Pancreas (tissue), 10 donors: Measurements from ENCODE around the gene MS4A2. TPM values are rescaled to one million over a fixed set of nuclear protein-coding genes. Genes with fewer than 3 reads are reported as not detected.

Source experiments
- ATAC-seq, 4 donors: fragments of 200-7000 bp; cut with Tn5 transposase; one replicate each; pipeline versions ENCODE4 v1.8.0 to v1.9.1; 2020; ENCODE audit warnings: mild to moderate bottlenecking in 4 of 4, moderate library complexity in 4 of 4
- DNase-seq, 6 donors: peaks; one replicate each; pipeline ENCODE4 v3.0.0-alpha.2; 2020
- FAIRE-seq: peaks from 2 replicates; lab custom pipeline; 2012; peaks lifted over from hg19 to GRCh38; lab: Jason Lieb, UNC
- H3K27ac ChIP-seq, 4 donors: fragments of 200-600 bp; sonication (generic); 1 replicate in 3 of 4; 2 replicates in 1 of 4; pipeline versions ENCODE4 v1.5.0 to v1.8.0; 2020
- H3K27me3 ChIP-seq, 4 donors: fragments of 200-600 bp; one replicate each; pipeline ENCODE4 v1.8.0; 2021
- H3K36me3 ChIP-seq, 3 donors: fragments of 200-600 bp; sonication (generic) in 1 of 3; one replicate each; pipeline versions ENCODE4 v1.5.0 to v1.8.0; 2020 to 2021
- H3K4me1 ChIP-seq, 3 donors: fragments of 200-600 bp; one replicate each; pipeline ENCODE4 v1.8.0; 2021
- H3K4me3 ChIP-seq, 4 donors: fragments of 200-600 bp; sonication (generic) in 2 of 4; one replicate each; pipeline versions ENCODE4 v1.5.0 to v1.8.0; 2020 to 2021
- H3K9me3 ChIP-seq, 4 donors: fragments of 200-600 bp; one replicate each; pipeline ENCODE4 v1.8.0; 2021
- WGBS, 2 donors: extraction: QIAGEN DNeasy Blood & Tissue Kit; methylation state at CpG; one replicate each; pipeline ENCODE4 v1.1.7; 2013; 5-methylcytosine and 5-hydroxymethylcytosine counted together
- intact Hi-C, 3 donors: fragments of 100-400 bp; cut with DNase I; formaldehyde crosslinking; loops; one replicate each; pipeline versions ENCODE4 v1.11.1 to v1.14.2; 2022
- polyA plus RNA-seq, 2 donors: library from polyadenylated mRNA; stranded (reverse); fragments of 200-250 nt; gene quantifications; one replicate each; pipeline ENCODE4 v1.2.3, GENCODE V29; 2013
- total RNA-seq, 6 donors: library from RNA; stranded (reverse); fragmentation: NEBNext Ultra II Directional in 4 of 6; extraction: Animal tissue kit (Norgen Biotek cat#: 25700) in 4 of 6; gene quantifications; one replicate each; pipeline versions ENCODE4 v1.2.1 to v1.2.4, GENCODE V29; 2021 to 2023
- TF ChIP-seq, protein P1 (sequence below), 4 donors: fragments of 200-600 bp; sonication (generic) in 3 of 4; IDR thresholded peaks; one replicate each; pipeline versions ENCODE4 v1.5.0 to v1.8.0; 2021; ENCODE audit warnings: antibody characterized with exemption in 4 of 4
- donor health status: healthy with polysubstance abuse.
- donor health status: DM: no; HTN: no; CAD: no; lungs with moderate emphysema.
- donor health status: DM: no; HTN: no; CAD: no.
- donor health status: control.
- donor health status: control.
- donor health status: Bipolar disorder and iron deficiency.
- donor health status: DM: yes; HTN: yes; CAD: no.
- donor health status: DM: no; HTN: no; CAD: no.
- donor health status: DM: no; HTN: no; CAD: no.
- donor health status: DM: yes; HTN: yes; CAD: no.

MS4A2 gene
- total and polyA plus RNA-seq, 8 donors: 0.04 to 0.93 (median 0.35) TPM; not detected in 1

GRCh38 chr11:60116996-60117790 is 28.7 kb downstream of the MS4A2 start:
- no peaks in the 10 kb centered on the region for H3K9me3 ChIP-seq
- peaks cover 0 to 6% (median 0%) of the 10 kb centered on the region in 3 donors for H3K4me1 ChIP-seq
- intact Hi-C loops: no loop called here
- no peaks in the 10 kb centered on the region for H3K36me3 ChIP-seq
- FAIRE-seq (no peak), ATAC-seq (no peak), DNase-seq (no peak)
- TF ChIP-seq, protein P1, sequence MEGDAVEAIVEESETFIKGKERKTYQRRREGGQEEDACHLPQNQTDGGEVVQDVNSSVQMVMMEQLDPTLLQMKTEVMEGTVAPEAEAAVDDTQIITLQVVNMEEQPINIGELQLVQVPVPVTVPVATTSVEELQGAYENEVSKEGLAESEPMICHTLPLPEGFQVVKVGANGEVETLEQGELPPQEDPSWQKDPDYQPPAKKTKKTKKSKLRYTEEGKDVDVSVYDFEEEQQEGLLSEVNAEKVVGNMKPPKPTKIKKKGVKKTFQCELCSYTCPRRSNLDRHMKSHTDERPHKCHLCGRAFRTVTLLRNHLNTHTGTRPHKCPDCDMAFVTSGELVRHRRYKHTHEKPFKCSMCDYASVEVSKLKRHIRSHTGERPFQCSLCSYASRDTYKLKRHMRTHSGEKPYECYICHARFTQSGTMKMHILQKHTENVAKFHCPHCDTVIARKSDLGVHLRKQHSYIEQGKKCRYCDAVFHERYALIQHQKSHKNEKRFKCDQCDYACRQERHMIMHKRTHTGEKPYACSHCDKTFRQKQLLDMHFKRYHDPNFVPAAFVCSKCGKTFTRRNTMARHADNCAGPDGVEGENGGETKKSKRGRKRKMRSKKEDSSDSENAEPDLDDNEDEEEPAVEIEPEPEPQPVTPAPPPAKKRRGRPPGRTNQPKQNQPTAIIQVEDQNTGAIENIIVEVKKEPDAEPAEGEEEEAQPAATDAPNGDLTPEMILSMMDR (IDR thresholded peaks at IDR 0.05): no peak
- no peak overlapping the region for H3K27ac ChIP-seq
- no peaks in the 10 kb centered on the region for H3K27me3 ChIP-seq
- H3K4me3 ChIP-seq: no peak overlapping the region

- FAIRE-seq (no peak), DNase-seq (no peak), ATAC-seq (no peak)
- no peak overlapping the region for H3K4me3 ChIP-seq
- intact Hi-C loops: no loop called here
- TF ChIP-seq, protein P1 (IDR thresholded peaks at IDR 0.05): no peak
- H3K36me3 ChIP-seq: no peaks in the 10 kb centered on the region
- H3K4me1 ChIP-seq: peaks cover 0 to 6% (median 0%) of the 10 kb centered on the region in 3 donors
- no peaks in the 10 kb centered on the region for H3K9me3 ChIP-seq
- no peak overlapping the region for H3K27ac ChIP-seq
- H3K27me3 ChIP-seq: no peaks in the 10 kb centered on the region
- WGBS, 2 donors: 39 to 46% methylated on average over 2 of the region's 2 CpGs
Observed at GRCh38 chr11:60118338-60118737, 29.9 kb downstream of the MS4A2 start.

GRCh38 chr11:60119710-60120109 is 31.2 kb downstream of the MS4A2 start:
- WGBS, 2 donors: 75 to 86% methylated on average over 2 of the region's 2 CpGs
- intact Hi-C loops: no loop called here

GRCh38 chr11:60121264-60121663 is 32.8 kb downstream of the MS4A2 start:
- 82 to 85% methylated on average over 2 of the region's 2 CpGs for whole genome bisulfite sequencing, 2 donors
- peak in 2 of 4 donors; percentile 51 to 59 for ATAC-seq
- H3K4me3 ChIP-seq: no peak overlapping the region
- DNase-seq: no peak
- no peaks in the 10 kb centered on the region for H3K36me3 ChIP-seq
- no peak for FAIRE-seq
- TF ChIP-seq, protein P1 (IDR thresholded peaks at IDR 0.05): no peak
- no peaks in the 10 kb centered on the region for H3K9me3 ChIP-seq
- intact Hi-C loops: no loop called here
- H3K27ac ChIP-seq: no peak overlapping the region
- no peaks in the 10 kb centered on the region for H3K27me3 ChIP-seq
- peaks cover 0 to 6% (median 0%) of the 10 kb centered on the region in 3 donors for H3K4me1 ChIP-seq

More at GRCh38 chr11:60119710-60120109, 31.2 kb downstream of the MS4A2 start:
- Histone ChIP-seq H3K27me3 (no peaks in the 10 kb centered on the region), H3K4me1 (peaks cover 0 to 6% (median 0%) of the 10 kb centered on the region in 3 donors), H3K4me3 (no peak overlapping the region), H3K27ac (no peak overlapping the region), H3K36me3 (no peaks in the 10 kb centered on the region), H3K9me3 (no peaks in the 10 kb centered on the region)
- FAIRE-seq (no peak), ATAC-seq (no peak), DNase-seq (no peak)
- TF ChIP-seq, protein P1 (IDR thresholded peaks at IDR 0.05): no peak
